HG02885 (cell line): ENCODE measurements around the gene EPS8L3.
"Not testable (repeated sequence)": the region's sequence is repeated elsewhere in the genome, so short reads cannot be mapped to it uniquely, and the experiment has no call there.

ENCODE experiments used
- ATAC-seq: cut with Tn5 transposase; IDR thresholded peaks from one replicate; pipeline ENCODE4 v1.9.1; 2021; ENCODE audit warnings: mild to moderate bottlenecking; ENCODE audit not compliant: unreplicated experiment, poor library complexity

EPS8L3 gene

GRCh38 chr1:109748311-109748710 lies 15.4 kb downstream of the EPS8L3 start:
- not testable (repeated sequence) for ATAC-seq

- ATAC-seq: no peak
Observed at GRCh38 chr1:109740615-109741373, 22.9 kb downstream of the EPS8L3 start, which contains the start of gene GSTM3. Gene GSTM3, minus strand, starts transcription at chr1:109741038. Its CDS starts 751 bp downstream, at chr1:109740287.

GRCh38 chr1:109739738-109740614 lies 23.7 kb downstream of the EPS8L3 start:
- peak; percentile 83 for ATAC-seq

DNA sequence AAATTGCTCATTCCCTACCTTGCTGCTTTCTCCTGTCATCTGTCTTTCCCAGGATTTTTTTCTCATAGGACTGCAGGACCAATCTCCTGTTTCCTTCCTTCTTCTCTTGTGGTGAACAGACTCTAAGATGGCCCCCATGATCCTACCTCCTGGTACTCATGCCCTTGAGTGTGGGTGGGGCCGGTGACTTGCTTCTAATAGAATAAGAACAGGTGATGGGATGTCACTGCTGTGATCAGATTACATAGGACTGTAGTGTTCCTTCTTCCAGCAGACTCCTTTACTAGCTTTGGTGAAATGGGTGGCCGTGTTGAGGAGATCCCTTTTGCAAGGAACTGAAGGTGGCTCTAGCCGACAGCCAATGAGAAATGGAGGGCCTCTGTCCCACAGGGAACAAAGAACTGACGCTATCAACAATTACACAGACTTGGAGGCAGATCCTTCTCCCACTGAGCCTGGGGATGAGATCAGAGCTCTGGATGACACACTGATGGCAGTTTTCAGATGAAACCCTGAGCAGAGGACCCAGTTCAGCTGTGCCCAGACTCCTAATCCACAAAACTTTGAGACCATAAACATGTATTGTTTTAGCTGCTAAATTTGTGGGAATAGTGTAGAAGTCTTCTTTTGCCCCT lies 30.4 kb downstream of the EPS8L3 start:
- ATAC-seq: no peak

DNA sequence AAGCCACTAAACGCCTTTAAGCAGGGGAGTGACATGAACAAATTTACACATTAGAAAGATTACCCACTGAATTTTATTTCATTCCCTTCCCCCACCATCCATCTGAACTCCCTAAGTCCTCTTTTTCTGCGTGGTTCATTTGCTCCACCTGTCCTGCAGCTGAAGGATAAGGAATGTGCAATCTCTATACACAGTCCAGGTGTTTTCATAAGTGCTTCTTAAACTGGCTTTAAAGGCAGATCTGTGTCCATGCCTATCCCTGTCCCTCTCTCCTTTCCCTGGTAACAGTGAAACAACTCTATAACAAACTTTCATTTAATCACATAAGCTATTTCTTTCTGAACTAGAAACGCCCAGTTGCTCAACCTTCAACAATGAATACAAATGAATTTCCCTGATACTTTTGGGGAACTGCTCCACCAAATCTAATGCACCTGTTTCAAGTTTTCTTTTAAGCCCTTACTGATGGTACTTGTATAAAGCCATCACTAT lies 31.3 kb downstream of the EPS8L3 start:
- no peak for ATAC-seq

GRCh38 chr1:109730666-109731065 lies 33.1 kb downstream of the EPS8L3 start:
- ATAC-seq: no peak

DNA sequence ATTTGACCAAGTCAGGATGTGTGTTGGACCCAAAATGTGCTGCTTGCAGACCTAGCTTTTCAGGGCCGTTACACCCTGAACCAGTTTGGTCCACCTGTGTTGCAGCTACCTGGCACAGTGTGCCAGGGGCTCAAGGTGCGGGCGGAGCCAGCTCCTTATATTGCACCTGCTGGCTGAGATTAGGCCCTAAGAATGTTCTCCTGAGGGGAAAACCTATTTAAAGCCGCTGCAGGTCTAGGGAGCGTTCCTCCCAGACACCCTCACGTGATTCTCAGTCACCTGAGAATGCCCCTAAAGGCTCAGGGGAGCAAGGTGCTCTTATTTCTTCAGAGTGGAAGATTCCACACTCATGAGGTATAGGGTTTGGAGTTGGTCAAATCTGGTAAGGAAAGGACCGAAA lies 34.9 kb downstream of the EPS8L3 start:
- ATAC-seq: no peak

GRCh38 chr1:109726728-109727373 lies 36.9 kb downstream of the EPS8L3 start:
- ATAC-seq: no peak

DNA sequence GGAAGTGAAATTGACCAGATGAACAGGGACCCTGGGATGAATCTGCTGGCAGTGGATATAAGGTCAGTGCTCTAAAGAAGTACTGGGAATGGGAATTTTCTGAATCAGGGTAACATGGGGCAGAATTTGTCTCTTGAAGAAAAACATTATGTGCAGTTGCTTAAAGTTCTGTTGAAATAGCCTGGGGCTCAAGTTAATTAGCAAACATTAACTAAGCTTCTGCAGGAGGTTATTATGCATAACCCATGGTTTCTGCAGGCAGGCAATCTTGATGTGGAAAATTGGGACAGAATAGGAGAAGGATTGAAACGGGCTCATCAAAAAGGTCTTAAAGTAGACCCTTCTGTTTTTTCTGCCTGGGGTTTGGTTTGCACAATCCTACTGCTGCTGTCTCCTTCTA lies 37.7 kb downstream of the EPS8L3 start:
- ATAC-seq: no peak

GRCh38 chr1:109725510-109725909 lies 38.2 kb downstream of the EPS8L3 start:
- no peak for ATAC-seq

DNA sequence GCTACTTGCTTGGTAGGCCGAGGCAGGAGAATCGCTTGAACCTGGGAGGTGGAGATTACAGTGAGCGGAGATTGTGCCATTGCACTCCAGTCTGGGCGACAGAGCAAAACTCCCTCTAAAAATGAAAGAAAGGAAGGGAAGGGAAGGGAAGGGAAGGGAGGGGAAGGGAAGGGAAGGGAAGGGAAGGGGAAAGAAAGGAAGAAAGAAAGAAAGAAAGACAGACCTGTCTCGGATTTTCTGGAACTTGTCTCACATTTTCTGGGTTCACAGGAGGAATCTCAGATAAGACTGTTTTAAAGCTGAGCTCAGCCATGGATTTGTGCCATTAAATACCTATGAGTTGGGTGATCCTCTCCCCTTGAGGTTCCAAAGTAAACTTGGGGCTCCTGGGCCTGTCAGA lies 38.8 kb downstream of the EPS8L3 start:
- ATAC-seq: no peak

GRCh38 chr1:109722908-109723691 lies 40.6 kb downstream of the EPS8L3 start:
- ATAC-seq: no peak

- no peak for ATAC-seq
Observed at GRCh38 chr1:109721971-109722370, 41.8 kb downstream of the EPS8L3 start.

DNA sequence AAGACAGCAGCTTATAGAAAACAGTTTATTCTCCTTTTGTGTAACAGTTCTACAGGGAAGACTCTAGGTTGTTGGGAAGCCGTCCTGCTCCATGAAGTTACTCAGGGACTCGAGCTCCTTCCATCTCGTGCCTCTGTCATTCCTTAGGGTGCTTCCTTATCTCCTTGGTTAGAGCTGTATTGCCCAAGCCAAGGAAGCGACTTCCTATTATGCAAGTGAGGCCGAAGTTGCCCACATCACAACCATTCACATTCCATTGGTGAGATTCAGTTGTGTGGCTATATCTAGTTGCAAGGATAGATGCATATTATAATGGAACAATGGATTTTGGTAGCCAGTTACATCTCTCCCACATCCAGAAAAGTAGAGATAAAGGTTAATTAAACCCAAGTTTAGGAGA lies 42.7 kb downstream of the EPS8L3 start:
- no peak for ATAC-seq

GRCh38 chr1:109719337-109719837 lies 44.3 kb downstream of the EPS8L3 start:
- no peak for ATAC-seq

DNA sequence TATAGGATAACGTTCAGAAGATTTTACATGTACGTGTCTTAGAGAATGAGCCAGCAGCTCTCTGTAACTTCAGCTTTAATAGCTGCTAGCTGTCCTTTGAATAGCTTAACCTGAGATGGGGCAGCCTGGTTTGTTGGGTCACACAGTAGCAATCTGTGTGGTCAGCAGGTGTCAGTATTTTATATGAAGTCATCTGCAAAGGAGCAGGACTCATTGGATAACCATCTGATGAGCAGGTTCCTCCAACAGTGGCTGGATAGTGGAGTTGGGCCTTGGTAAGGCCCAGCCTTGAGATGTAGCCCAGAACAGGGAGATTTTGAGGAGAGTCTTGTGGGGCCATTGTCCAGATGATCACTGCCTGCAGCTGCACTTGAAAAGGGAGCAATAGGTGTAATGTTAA lies 45.2 kb downstream of the EPS8L3 start:
- no peak for ATAC-seq

- ATAC-seq: no peak
Observed at GRCh38 chr1:109717729-109718128, 46.0 kb downstream of the EPS8L3 start.

DNA sequence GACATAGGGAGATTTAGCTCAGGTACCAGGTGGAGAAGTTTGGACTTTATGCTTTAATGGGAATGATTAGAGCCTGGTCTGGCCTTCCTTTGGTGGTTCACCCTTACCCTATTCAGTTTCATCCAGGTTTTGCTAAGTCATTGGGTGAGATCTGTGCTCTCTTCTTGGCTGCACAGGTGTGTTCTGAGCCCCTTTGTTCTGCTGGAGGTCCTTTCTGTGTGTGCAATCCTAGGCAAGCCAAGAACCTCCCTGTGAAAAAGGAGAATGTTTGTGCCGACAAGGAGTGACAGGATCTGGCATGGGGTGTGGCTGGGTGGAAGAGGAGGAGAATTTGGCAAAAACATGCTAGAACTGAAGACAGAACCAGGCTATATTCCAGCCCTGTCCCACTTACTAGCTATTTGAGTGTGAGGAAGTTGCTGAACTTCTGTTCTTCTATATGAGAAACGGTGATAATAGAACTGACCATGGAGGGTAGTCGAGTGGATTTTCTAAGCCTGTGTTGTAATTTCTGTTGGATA lies 47.1 kb downstream of the EPS8L3 start:
- ATAC-seq: no peak

GRCh38 chr1:109716121-109716520 lies 47.6 kb downstream of the EPS8L3 start:
- no peak for ATAC-seq
